GM13977 (cell line): ENCODE results near the gene WDR70.

ENCODE experiments used
- DNase-seq: peaks from one replicate; pipeline ENCODE4 v3.0.0; 2012; ENCODE audit warnings: low spot score
- CTCF ChIP-seq: IDR thresholded peaks from 2 replicates; pipeline ENCODE4 v1.5.1; 2012; ENCODE audit warnings: mild to moderate bottlenecking, control low read depth; ENCODE audit not compliant: insufficient read depth; ENCODE audit errors: extremely low read depth, missing control alignments
- in situ Hi-C: fragments of 300-500 bp; cut with MboI; formaldehyde crosslinking; loops from one replicate; pipeline ENCODE4 v1.12.0; 2022; ENCODE audit warnings: low sequenced_read_pairs, low pct_unique_long_range_greater_than_20kb, mixed read lengths, inconsistent platforms; ENCODE audit not compliant: unreplicated experiment

The WDR70 gene

GRCh38 chr5:37492778-37493555, 113.8 kb downstream of the WDR70 start:
- DNase-seq = no peak
- in situ Hi-C loops = no loop called here
- no peak for TF ChIP-seq CTCF

- DNase-seq = no peak
- in situ Hi-C loops = no loop called here
- no peak for TF ChIP-seq CTCF
Measured at GRCh38 chr5:37494756-37495155, 115.6 kb downstream of the WDR70 start.

- no peak for DNase-seq
- no peak for TF ChIP-seq CTCF
- in situ Hi-C loops = no loop called here
Measured at GRCh38 chr5:37495210-37495609, 116.1 kb downstream of the WDR70 start.

- DNase-seq = no peak
Measured at GRCh38 chr5:37495668-37496347, 116.7 kb downstream of the WDR70 start.

GRCh38 chr5:37496902-37497445, 117.9 kb downstream of the WDR70 start:
- no peak for TF ChIP-seq CTCF
- in situ Hi-C loops = no loop called here
- DNase-seq = no peak

More at GRCh38 chr5:37495668-37496347, 116.7 kb downstream of the WDR70 start:
- in situ Hi-C loops = no loop called here
- TF ChIP-seq CTCF = no peak

GRCh38 chr5:37501152-37501551, 122.0 kb downstream of the WDR70 start:
- no peak for TF ChIP-seq CTCF
- DNase-seq = no peak
- in situ Hi-C loops = no loop called here
